Coronary artery (tissue), 2 donors: ENCODE results near the gene KDM5B.
"Not testable (repeated sequence)": the region's sequence is repeated elsewhere in the genome, so short reads cannot be mapped to it uniquely, and the experiment has no call there.

Experiments used
- DNase-seq: peaks from one replicate; pipeline ENCODE4 v3.0.0-alpha.2; 2017; ENCODE audit warnings: low spot score
- H3K27ac ChIP-seq, 2 donors: fragments of 200-600 bp; sonication (generic); one replicate each; pipeline ENCODE4 v1.5.1; 2016 to 2019
- H3K4me3 ChIP-seq: fragments of 200-600 bp; sonication (generic); 2 replicates; pipeline ENCODE4 v1.5.1; 2016; ENCODE audit warnings: mild to moderate bottlenecking, moderate library complexity
- CTCF ChIP-seq: fragments of 200-600 bp; sonication (generic); IDR thresholded peaks from one replicate; pipeline ENCODE4 v1.5.1; 2019; ENCODE audit warnings: antibody characterized with exemption

Gene KDM5B

GRCh38 chr1:202760589-202760988, 47.6 kb downstream of the KDM5B start:
- no peak overlapping the region for H3K4me3 ChIP-seq
- no peak for TF ChIP-seq CTCF
- no peak overlapping the region for H3K27ac ChIP-seq
- no peak for DNase-seq

GRCh38 chr1:202756391-202756790, 51.8 kb downstream of the KDM5B start:
- no peak for DNase-seq
- TF ChIP-seq CTCF: no peak
- Histone ChIP-seq H3K4me3 (no peak overlapping the region), H3K27ac (no peak overlapping the region)

GRCh38 chr1:202754293-202754692, 53.9 kb downstream of the KDM5B start:
- H3K4me3 ChIP-seq: no peak overlapping the region
- no peak for DNase-seq
- H3K27ac ChIP-seq: no peak overlapping the region
- no peak for TF ChIP-seq CTCF

GRCh38 chr1:202752774-202753173, 55.4 kb downstream of the KDM5B start:
- no peak overlapping the region for H3K27ac ChIP-seq
- TF ChIP-seq CTCF: no peak
- DNase-seq: no peak
- H3K4me3 ChIP-seq: no peak overlapping the region

- TF ChIP-seq CTCF: no peak
Measured at GRCh38 chr1:202750761-202751160, 57.5 kb downstream of the KDM5B start.

GRCh38 chr1:202750024-202750423, 58.2 kb downstream of the KDM5B start:
- H3K27ac ChIP-seq: no peak overlapping the region
- H3K4me3 ChIP-seq: no peak overlapping the region
- DNase-seq: no peak
- TF ChIP-seq CTCF: no peak

More at GRCh38 chr1:202750761-202751160, 57.5 kb downstream of the KDM5B start:
- H3K4me3 ChIP-seq: no peak overlapping the region
- DNase-seq: no peak
- no peak overlapping the region for H3K27ac ChIP-seq

GRCh38 chr1:202745323-202745888, 62.8 kb downstream of the KDM5B start:
- Histone ChIP-seq H3K4me3 (no peak overlapping the region), H3K27ac (no peak overlapping the region)
- no peak for DNase-seq
- no peak for TF ChIP-seq CTCF

- DNase-seq, H3K27ac ChIP-seq, H3K4me3 ChIP-seq: not testable (repeated sequence)
Measured at GRCh38 chr1:202744770-202745169, 63.5 kb downstream of the KDM5B start.
